Activated CD4-positive, alpha-beta T cell treated with anti-CD3 and anti-CD28 coated beads, Interleukin-10, Interleukin-2, amounts not matched to agents 100 ng/mL and 50 ng/mL, durations not matched to agents 16 hours and 8 hours (primary cell): ENCODE data around the gene NRAS.

Experiments
- DNase-seq: peaks from one replicate; pipeline ENCODE4 v3.0.0-alpha.2; 2020

NRAS gene

DNA sequence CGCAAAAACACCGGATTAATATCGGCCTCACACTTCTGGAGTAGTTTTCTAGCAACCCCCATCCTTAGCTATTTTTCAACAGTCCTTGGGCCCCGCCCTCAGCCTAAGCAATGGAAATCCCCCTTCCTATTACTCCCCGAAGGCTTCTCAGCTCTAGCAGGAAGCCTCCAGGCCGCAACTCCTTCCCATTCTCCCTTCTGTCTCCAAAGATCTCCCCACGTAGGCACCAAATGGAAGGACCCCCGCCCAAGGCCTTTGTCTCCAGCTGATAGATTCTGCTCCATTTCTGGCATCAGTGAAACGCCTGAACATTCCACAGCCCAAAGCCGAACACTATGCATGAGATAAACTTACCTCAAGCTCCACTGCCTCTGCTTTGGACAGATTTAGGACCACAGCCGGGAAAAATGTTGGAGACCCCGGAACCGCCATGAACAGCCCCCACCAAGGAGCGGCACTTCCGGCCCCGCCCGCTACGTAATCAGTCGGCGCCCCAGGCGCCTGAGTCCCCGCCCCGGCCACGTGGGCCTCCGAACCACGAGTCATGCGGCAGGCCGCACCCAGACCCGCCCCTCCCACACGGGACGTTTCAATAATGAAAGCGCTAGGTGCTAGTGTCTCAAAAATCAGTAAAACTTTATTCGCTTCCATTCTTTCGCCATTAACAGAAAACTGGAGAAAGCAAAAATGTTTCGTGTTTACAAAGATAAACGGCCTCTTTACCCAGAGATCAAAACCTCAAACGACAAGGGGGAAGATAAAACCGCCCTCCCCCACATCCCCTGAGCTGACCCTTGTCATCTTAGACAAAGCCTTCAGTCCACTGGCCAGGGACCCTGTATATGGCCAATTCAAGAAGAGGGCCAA, at the start of gene NRAS:
Gene NRAS, minus strand, starts transcription at position 468 of the 867 bp plus-strand sequence. CDS start 611 bp downstream, outside the sequence.
- peak; percentile 96 for DNase-seq

DNA sequence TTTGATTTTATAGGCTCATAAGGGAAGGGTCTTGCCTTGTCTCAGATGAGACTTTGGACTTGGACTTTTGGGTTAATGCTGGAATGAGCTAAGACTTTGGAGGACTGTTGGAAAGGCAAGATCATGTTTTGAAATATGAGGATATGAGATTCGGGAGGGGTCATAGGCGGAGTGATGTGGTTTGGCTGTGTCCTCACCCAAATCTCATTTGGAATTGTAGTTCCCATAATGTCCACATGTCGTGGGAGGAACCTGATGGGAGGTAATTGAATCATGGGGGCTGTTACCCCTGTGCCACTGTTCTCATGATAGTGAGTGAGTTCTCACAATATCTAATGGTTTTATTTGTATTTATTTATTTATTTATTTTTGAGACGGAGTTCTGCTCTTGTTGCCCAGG, 48.1 kb upstream of the NRAS start:
- DNase-seq: no peak

DNA sequence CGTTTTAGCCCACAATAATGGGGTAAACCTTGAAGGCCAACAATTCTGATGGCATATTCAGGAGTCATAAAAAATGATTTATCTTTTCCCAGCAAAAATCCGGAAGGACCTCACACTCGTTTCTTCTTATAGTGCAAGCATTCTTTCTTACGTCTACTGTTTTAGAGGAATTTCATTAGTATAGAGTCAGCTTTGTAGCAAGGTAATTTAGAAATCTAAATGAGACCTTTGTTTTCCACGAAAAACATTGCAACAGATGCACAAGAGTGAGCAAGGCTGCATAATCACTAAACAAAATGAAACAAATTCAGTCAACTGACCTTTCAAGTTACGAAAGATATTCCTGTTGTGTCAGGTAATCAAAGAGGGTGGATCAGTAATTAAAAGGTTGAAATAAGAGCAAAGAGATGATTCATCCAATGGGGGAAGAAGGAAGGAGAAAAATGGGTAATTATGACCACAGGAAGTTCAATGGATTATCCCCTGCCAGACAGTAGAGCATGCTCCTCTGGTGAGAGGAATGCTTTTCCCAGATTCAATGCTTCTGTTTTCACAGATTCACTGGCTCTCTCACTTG, 41.8 kb upstream of the NRAS start:
- DNase-seq: no peak

DNA sequence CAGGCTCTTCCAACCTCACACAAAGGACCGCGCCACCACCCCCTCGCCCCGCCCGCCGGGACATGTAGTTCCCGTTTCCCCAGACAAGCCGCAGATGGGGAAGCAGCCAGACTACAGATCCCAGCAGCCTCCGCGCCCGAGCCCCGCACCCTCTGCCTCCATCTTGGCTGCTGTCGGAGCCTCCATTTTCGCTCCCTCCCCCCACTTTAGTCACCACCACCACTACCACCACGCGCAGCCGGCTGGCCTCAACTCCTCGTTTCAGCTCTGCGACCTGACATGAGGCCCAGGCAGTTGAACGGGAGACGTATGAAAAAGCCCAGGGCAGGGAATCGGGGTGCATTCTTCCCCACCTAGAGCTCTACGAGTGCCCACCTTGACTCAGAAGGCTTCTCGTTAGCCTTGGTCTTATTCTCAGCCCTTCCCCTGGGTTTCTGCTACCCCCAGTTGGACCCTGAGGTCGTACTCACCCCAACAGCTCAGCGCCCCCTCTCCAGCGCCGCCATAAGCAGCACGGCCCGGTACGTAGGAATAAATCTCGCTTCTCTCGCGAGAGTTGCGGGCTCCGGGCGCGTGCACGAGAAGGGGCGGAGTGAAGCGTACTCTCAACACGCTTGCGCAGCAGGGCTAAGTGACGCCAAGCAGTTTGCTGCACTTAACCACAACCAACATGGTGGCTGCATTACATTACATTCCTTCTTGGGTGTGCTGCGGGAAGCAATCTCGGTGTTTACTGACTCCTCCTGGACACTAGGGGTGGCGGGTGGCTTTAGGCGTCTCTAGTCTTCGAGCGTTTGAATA, 41.1 kb upstream of the NRAS start, which contains the start of gene CSDE1:
Gene CSDE1, minus strand, starts transcription at position 530 of the 801 bp plus-strand sequence. CDS start 18,094 bp downstream, outside the sequence.
- DNase-seq: peak; percentile 98

DNA sequence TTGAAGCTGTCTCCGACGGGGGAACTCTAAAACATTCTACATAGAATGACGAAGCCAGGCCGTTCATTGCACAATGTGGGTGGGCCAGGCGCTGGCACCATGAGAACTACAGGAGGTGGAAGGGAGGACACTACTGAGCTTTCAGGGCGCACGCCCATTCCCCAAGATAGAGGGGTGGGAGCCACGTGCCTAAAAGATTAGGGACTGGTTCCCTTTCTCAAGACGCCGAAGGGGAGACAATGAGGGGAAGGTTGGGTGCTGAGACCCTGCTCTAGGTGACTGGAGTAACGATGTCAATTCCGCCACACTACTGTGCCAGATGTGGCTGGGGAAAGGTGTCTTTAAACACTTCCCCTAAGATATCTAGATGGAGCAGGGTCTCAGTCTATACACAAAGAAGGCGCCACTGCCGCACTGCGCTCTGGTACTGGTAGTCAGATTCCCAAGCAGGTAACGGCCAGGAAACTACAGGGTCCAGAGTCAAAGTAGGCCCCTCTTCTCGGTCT, 40.4 kb upstream of the NRAS start:
- peak; percentile 22 for DNase-seq

DNA sequence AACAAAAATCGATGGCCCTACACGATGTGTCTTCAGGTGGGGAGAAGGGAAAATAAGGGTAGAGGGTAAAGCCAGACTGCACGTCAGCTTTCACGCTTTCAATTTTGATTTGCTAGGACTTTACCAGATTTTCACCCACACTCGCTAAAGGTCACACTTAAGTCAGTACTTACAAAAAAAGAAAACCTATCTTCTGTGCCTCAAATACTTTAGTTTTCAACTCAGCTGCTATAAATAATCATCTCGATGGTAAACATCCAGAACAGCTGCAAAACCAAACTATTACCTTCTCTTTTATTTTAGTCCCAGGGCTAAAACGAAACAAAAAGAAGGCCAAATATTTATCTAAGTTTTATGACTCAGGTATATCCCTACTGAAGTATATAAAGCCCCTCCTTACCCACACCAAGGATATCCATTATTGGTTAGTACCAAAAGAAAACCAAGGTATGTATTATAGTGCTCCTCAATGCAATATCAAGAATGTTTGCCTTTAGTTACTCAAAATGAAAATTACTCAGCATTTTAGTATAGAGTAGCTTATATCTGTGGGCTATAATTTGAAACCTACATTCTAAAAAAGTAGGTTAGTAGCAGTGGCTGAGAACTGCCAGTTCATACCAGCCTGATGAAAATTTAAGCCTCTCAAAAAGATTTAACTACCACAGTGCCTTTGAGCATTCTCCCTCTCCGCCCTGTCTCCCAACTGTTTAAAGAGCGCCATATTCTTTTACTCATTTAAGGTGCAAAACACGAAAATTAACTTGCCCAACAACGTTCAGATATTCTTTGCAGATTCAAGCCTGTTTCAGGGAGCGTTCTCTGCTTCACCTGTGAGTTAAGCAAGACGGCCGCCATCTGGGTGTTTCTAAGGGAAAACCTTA, 39.7 kb upstream of the NRAS start:
- DNase-seq: peak; percentile 45

DNA sequence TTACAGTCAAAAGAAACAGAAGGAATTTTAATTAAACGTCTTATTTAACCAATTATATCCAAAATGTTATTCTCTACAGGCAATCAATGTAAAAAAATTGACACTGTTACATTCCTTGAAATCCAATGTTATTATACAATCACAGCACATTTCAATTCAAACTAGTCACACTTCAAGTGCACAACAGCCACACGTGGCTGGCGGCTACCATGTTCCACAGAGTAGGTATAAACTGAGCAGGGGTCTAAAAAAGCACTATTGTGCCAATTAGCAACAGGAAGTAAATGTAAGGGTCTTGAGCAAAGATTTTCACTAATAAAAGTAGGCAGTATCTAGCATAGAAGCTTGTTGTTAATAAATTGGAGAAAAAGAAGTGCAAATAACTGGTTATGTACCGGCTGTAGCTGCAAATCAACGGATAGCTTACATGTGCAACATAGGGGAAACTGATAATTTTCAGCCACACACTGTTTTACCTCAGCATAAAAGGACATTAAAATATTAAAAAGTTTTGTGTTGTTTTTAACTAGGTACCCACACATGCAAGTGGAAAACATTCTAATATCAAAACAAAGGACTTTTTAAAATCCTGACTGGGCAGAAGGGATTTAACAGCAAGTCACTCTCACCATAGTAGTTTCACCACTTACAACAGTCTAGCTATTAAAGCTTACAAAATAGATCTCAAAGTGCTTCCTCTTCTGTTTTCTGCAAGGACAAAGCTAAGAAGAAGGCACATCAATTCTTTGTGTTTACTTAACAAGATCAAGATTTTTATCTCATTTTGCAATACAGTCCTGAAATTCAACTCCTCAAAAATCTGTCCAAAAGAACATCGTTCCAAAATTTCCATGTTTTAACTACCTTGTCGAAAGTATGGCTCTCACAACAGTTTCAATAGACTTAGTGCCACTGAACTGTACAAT, 38.7 kb upstream of the NRAS start:
- no peak for DNase-seq

DNA sequence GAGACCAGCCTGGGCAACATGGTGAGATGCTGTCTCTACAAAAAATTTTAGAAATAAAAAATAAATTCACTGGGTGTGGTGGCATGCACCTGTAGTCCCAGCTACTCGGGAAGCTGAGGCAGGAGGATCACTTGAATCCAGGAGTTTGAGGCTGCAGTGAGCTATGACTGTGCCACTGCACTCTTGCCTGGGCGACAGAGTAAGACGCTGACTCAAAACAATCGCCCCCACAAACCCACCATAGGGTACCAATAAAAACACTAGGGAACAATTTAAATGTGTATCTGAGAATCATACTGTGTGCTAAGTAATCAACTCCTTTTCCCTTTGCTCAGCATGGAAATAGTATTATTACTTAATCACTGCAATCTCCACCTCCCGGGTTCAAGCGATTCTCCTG, 37.1 kb upstream of the NRAS start:
- DNase-seq: peak; percentile 46

DNA sequence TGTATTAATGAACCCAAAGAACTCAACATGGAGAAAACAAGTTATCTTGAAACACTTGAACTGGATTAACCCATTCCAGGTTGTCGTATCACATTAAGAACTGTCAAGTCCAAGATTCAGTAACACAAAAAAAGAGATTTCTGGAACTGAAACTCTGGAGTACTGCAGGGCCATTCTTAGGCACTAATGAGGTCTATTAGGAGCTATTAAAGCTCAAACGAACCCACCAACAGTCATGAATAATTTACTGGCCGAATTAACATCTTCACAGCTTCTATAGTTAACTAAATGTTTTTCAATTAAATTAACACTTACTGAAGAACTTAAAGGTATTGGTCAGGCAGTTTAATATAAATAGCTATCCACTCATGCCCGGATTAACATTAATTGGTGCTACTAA, 36.6 kb upstream of the NRAS start:
- DNase-seq: no peak

DNA sequence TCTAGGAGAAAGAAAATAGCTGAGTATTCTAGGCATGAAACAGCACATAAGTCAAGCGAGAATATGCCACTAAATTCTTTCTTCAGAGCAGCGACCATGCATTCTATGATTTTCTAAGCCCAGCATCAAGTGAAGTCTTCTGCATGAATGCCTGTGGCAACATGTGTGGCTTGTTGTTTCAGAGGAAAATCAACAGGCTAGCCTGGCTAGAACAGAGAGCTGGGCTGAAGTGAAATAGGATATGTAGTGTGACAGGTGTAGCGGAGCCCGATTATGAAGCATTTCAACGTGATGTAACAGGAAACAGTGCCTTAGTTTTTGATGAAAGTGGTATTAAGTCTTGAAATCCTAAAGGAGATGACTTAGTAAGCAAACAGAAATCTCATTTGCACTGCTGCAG, 34.2 kb upstream of the NRAS start:
- no peak for DNase-seq

DNA sequence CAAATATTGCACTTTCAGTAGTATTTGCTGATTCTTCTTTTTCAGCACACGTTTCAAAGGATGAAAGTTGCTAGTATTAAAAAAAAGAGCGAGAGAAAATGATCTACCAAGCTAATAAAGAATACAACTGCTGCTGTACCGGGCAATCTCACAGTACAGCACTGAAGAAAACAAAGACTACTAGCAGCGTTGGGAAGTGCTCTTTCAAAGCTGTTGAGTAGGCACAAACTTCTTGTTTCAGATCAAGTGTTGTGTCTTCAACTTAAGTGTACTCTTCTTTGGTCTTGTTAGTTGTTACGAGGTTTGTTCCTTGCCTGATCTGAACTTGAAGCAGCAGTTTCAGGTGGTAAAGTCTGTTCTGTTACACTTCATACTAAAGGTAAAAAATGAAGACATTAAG, 33.3 kb upstream of the NRAS start:
- no peak for DNase-seq

DNA sequence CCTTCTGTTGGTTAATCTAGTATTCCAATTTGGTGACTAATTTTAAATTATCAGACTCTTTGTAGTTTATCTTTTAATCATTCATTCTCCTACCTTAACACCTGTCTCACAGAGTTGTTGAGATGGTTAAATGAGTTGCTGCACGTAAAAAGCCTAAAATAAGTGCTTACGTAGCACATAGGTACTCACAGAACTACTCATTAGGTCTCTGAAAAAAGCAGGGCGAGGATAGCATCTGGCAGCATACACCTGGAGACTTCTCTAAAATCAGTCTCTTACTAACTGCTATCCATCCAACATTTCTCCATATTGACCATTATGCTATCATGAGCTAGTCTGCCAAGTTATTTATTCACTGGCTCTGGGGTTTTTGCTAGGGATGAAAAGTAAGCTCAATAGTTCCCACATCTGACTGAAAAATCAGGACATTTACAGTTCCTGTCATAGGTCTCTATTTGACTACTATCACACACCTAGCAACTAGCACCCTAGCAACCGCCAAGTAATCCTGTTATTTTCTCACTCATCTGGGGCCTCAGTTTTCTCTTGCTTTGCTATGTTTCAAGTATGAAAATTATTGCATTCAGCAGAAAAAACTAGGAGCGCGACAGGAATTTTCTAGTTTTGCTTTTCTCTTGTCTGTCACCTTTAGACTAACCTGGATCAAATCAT, 30.0 kb upstream of the NRAS start:
- DNase-seq: peak; percentile 71

DNA sequence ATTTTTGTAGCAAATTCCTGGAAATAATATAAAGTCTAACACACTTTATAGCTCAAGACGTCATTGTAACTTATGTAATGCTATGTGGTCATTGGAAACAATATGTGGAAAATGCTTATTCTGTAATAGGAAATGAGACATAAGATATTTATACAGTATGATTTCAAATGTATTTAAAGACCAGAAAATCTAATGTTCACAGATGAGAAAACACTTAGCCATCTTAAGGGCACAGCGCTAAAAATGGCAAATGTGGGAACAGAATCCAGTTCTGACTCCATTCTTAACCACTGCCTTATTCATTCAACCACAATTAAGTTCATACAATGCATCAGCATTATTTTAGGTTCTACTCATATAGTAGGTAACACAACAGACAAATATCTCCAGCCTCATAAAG, 28.7 kb upstream of the NRAS start:
- DNase-seq: peak; percentile 69

DNA sequence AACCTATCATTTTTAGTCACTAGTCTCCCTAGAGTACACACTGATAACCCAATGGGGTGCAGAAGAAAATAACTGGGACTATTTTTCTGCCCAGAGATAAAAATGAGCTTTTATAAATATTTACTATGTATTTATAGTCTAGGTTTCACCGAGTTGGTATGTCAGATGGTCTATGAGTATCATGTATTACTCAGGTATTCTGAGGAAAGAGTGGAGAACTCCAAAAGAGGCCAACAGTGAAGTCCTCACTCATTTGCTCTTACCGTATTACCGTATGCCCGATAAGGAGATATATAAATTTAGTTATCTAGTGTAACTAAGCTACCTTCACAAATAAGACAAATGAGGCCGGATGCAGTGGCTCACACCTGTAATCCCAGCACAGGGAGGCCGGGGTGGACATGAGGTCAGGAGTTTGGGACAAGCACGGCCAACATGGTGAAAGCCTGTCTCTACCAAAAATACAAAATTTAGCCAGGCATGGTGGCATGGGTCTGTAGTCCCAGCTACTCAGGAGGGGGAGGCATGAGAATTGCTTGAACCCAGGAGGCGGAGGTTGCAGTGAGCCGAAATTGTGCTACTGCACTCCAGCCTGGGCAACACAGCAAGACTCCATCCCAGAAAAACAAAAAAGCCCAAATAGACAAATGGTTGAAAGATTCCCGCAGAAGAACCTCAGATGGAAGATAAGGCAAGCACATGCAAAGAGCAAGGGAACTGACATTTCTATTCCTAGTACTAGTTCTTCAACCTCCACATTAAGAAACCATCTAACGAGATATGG, 25.6 kb upstream of the NRAS start:
- no peak for DNase-seq

DNA sequence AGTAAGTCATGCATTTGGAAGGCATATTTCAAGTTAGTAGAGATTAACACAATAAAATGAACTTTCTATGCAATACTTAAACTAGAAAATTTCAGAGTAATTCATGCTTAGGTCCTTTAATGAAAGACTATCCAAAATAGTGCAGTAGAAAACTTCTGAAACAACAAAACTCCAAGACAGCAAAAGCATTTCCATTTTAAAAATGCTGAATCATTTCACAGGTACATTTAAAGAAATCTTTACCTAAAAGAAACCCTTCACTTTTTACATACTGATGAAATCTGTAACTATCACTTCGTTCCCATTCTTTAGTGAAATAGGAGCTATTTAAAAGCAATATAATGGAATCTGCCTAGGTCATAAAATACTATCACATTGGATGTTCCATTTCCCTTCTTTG, 23.8 kb upstream of the NRAS start:
- DNase-seq: no peak

DNA sequence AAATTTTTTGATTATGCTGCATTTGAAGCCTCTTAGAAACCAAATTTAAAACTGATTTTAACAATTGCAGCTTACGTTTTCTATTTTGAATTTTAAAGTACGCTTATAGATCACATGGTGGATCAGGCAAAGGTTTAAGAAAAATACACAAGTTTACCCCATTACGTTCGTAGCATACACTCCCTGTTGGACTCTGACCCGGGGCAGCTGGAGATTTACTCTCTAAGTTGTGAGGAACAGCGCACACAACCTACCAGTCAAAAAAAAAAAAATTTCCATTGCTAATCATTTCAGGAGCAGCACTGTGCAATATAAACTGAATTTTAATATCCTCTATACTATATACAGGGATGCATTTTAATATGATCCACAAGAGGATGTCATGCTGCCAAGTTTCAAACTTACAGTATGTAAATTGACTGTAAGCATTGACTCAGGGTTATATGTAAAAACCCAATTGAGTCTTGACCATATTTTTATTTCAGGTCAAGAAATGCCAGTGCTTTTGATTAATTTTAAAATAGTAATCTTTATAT, 20.8 kb upstream of the NRAS start:
- no peak for DNase-seq

DNA sequence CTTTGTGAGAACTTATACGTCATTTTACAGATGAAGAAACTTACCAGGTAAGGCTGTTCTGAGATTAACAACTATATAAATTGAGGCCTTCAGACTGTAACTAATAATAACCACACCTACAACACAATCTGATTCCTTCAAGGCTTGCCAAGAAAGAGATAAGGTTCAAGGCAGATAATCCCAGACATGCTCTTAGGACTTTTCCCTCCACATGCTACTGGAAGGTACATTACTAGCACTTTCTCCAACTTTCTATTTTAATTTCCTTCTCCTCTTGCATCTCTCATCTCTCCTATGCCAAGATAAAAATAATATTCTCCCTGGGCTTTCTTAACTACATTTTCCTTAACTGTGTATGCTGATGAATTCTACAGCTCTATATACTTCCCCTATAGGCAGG, 18.9 kb upstream of the NRAS start:
- no peak for DNase-seq

DNA sequence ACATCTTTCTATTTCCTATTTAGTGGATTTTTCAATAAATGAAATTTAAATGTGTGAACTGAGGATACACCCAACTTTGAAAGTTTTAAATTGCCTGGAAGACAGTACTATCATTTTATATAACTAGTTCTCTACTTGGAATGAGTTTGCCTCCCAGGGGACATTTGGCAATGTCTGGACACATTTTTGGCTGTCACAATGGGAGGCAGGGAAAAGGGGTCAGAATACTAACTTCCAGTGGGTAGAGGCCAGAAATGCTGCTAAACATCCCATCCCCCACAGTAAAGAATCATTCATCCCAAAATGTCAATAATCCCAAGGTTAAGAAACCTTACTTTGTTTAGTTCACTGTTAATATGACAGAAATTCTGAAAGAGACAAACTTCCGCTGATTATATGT, 13.2 kb upstream of the NRAS start:
- no peak for DNase-seq

DNA sequence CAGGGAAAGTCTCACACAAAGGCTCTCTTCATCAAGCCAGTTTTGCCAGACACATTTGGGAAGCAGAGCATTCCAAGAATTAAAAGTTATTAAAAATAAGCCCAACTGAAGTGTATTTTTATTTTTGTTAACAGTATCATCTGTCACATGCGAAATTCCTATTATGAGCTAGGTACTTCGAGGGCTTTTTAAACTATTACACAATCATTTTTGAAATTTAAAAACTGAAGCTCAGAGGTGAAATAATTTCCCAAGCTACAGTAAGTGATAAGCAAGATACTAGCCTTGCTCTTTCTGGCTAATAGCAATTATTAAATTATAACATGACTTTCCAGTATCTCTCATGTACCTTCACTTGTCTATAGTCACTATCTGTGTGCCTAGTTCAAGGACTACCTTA, 12.0 kb upstream of the NRAS start:
- DNase-seq: no peak

DNA sequence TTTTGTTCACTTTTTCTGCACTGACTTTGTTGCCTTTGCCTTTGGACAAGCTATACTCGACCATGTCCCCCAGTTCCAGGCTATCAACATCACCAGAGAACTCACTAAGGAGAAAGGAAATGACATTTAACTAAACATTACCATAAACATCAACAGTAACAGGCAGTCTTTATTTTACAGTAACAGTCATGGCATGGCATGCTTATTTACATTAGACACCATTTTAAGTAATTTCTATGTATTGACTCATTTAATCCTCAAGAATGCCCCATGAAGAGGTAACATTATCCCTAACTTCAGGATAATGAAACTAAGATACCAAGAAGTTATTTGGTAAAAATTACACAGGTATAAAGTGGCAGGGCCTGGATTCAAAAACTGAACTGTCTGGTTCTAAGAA, 8.7 kb upstream of the NRAS start:
- no peak for DNase-seq
